Epidermal melanocyte (primary cell): Measurements from ENCODE around the gene SMIM21.

Source experiments
- DNase-seq: peaks from one replicate; pipeline ENCODE4 v3.0.0; 2011; ENCODE audit warnings: low spot score; ENCODE audit not compliant: insufficient read length

The SMIM21 gene

GRCh38 chr18:75422341-75422910 lies 5.1 kb downstream of the SMIM21 start:
- no peak for DNase-seq

DNA sequence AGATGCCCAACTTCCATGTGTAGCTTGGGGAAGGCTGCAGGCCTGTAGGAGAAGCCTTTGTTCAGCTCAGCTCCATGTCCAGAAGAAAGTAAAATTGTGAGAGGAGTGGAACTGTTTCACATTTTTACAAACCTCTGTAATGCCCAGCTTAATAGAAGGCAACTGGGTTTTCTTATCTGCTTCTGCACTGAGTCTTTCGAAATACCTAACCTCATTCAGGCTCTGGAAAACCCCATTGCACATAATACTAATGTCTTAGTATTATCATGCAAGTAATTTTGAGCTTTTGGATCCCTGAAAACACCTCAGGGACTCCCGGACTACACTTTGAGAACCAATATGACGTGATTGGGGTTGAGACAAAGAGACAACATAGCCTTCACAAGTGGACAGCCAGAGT lies 5.8 kb downstream of the SMIM21 start:
- DNase-seq: no peak

- DNase-seq: no peak
Measured at GRCh38 chr18:75418293-75419005, 9.1 kb downstream of the SMIM21 start.

DNA sequence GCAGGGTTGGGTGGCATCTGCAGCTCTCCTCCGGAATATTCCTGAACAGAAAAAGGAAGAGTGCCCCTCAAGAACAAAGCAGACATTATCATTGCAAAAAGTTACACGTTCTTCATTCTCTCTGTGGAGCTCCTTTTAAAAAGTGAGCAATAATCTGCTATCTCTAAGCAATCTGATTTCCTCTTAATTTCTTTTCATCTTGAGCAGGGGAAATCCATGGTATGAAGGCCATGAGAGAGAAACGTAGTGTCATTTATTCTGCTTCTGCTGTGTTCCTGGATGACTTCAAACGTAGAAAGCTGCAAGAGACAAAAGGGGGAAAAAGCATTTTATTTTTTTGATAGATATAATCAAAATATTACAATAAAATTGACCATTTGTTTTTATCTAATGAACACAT lies 16.9 kb downstream of the SMIM21 start:
- no peak for DNase-seq

- DNase-seq: no peak
Measured at GRCh38 chr18:75409806-75410205, 17.7 kb downstream of the SMIM21 start.

GRCh38 chr18:75408554-75409506 lies 18.7 kb downstream of the SMIM21 start:
- no peak for DNase-seq

- no peak for DNase-seq
Measured at GRCh38 chr18:75407468-75408437, 19.8 kb downstream of the SMIM21 start.

DNA sequence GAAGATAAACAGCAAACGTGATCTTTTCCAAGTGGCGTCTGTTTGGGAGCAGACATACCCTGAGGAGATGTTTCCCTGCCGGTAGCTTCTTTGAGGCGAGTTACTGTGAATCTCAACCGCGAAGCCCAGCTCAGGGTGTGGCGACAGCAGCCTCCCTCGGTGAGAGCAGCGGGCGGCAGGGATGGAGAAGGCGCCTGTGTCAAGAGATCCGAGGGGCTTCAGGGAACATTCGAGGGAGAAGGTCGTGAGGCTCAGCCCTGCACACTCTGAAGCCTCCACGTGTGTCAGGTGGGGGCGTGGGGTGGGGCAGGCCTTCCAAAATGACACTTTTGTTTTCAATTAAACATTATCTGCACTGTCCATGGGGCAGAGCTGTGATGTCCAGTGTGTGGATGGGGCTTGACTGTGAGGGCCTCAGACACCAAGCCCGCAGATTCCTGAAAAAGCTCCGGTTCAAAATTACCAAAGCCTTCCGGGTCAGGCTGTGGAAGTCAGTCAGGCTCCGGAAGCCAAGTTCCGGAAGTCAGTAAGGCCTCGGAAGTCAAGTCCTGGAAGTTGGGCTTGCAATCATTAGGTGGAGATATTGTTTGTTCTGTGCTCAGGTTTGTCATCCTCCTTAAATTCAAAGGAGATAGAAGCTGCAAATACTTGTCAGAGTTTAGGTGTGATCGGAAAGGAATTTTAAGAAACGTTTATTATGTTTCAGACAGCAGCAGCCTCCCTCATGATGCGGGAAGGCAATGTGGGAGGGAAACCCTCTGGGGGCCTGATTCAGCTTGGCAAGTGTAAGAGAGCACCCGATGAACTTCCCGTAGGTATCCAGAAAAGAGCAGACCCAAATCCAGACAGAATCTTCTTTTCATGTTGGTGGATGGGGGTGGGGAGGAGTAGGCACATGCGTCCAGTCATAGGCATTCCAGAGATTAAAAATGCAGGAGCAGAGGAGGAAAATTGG lies 20.7 kb downstream of the SMIM21 start:
- no peak for DNase-seq

- DNase-seq: no peak
Measured at GRCh38 chr18:75405351-75405750, 22.2 kb downstream of the SMIM21 start.

- DNase-seq: no peak
Measured at GRCh38 chr18:75400366-75400765, 27.1 kb downstream of the SMIM21 start.

DNA sequence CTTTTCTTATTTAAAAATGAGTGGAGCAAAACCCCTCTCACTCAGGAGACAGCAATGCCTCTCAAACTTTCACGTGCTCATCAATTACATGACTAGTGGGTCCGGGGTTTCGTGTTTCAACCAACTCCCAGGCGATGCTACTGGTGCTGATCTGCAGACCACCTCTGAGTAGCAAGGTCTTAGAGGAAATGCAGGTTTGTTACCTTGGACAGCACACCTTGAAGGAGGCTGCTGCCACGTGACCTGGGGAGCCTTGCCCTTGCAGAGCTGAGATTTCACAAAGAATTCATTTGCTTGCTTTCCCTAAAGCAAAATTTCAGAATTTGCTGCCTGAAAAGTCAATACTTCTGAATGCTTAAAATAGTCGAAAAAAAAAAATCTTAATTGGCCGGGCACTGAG lies 32.4 kb downstream of the SMIM21 start:
- no peak for DNase-seq

DNA sequence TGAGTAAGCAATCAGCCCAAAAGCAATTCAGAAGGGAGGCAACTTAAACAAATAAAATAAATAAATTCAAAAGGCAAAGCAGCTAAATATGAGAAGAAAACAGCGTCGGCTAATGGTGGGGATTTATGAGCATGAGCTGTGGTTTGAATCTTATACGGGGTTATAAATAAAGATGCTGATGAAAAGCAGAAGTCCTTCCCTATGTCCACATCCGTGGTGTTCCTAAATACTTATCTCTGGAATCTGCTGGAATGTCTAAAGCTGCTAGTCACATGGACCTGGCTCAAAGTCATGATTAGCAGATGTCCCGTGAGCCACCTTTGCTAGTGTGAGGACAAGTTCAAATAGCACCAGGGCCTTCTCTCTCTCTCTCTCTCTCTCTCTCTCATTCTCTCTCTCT lies 33.8 kb downstream of the SMIM21 start:
- no peak for DNase-seq

- no peak for DNase-seq
Measured at GRCh38 chr18:75392226-75392578, 35.3 kb downstream of the SMIM21 start.

- DNase-seq: no peak
Measured at GRCh38 chr18:75391279-75392225, 36.0 kb downstream of the SMIM21 start.

DNA sequence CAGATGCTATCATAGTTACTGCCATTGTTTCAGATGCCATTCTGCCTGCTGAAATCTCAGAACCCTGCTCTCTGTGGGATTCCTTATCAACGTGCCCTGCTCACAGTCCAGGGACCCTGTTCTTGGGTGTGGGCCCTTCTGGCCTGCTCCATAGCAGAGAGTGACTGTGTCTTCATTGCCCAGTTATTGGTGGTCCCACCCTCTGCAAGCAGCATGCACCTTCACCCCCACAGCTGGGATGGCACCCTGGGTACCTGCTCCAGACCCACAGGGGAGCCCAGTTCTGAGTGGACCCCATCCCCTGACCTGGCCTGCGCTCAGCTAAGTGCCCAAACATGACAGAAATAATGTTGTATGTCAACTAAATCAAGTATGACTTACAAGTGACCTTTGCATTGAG lies 36.6 kb downstream of the SMIM21 start:
- no peak for DNase-seq

DNA sequence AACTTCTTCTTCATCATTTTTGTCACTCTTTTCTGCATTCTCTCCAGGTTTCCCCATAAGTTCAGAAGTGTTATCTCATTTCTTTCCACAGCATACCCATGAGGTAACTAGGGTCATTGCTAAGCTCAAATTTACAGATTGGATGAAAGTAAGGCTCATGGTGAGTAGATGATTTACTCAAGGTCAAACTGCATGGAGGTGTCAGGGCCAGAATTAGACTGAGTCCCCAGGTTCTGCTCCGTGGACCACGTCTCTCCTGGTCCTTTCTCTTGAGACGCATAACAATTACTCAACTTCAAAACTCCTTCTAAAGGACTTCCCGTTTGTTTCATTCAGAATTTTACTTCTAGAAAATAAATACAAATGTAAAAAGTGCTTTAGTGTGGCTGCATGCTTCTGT lies 43.4 kb downstream of the SMIM21 start:
- no peak for DNase-seq

- no peak for DNase-seq
Measured at GRCh38 chr18:75378376-75379315, 48.9 kb downstream of the SMIM21 start.

DNA sequence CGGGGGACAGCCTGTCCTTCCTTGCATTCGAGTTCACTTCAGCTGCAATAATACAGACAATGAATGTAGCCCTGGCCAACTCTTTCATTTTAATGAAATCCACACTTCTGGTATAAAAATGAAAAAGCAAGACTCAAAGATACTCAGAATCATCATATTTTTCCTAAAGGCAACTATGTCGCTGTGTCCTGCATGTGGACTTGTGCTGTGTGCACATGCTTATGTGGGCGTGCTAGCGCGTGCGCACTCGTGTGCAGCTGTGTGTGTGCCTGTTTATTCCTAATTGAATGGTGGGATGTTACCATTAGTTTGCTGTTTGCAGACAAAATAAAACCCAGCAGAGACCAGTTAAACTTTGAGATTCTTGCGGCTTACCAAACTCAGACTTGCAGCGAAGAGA lies 49.6 kb downstream of the SMIM21 start:
- no peak for DNase-seq
